Measurements from ENCODE around the gene CNTLN. TPM values are rescaled to one million over a fixed set of nuclear protein-coding genes. Genes with fewer than 3 reads are reported as not detected.

CNTLN gene
- total RNA-seq, 3 donors from 2014 or later (not counting 1 experiment from before 2014, with no cell fraction given), result 0.32 to 1.6 (median 0.63) TPM

- H3K4me3 ChIP-seq (ENCODE audit: low read length), result no peak overlapping the region
- intact Hi-C loops (cut with micrococcal nuclease), result no loop called here
- no peak for DNase-seq
- no peaks in the 10 kb centered on the region for H3K9me3 Mint-ChIP-seq
- no peak for TF ChIP-seq CTCF (IDR thresholded peaks at IDR 0.05)
- no peaks in the 10 kb centered on the region for H3K4me1 ChIP-seq (ENCODE audit: control insufficient read depth, insufficient read depth, low read length)
- H3K27ac Mint-ChIP-seq, result no peak overlapping the region
- H3K36me3 Mint-ChIP-seq, result no peaks in the 10 kb centered on the region
- H3K36me3 ChIP-seq (ENCODE audit: control insufficient read depth, insufficient read depth, low read length), result no peaks in the 10 kb centered on the region
- no peak overlapping the region for H3K4me3 Mint-ChIP-seq
- no peak for ATAC-seq
- no peaks in the 10 kb centered on the region for H3K27me3 ChIP-seq (ENCODE audit: control insufficient read depth, insufficient read depth, low read length)
- no peaks in the 10 kb centered on the region for H3K9me3 ChIP-seq (ENCODE audit: control insufficient read depth, insufficient read depth, low read length)
- WGBS (ENCODE audit: insufficient coverage), result 86% methylated on average over 2 of the region's 2 CpGs
- H3K4me1 Mint-ChIP-seq, result no peaks in the 10 kb centered on the region
- no peaks in the 10 kb centered on the region for H3K27me3 Mint-ChIP-seq (ENCODE audit: low read depth in 2 of 2)
- no peak overlapping the region for H3K27ac ChIP-seq (ENCODE audit: low read length)
Measured at GRCh38 chr9:17328331-17328730, 193.5 kb downstream of the CNTLN start.

DNA sequence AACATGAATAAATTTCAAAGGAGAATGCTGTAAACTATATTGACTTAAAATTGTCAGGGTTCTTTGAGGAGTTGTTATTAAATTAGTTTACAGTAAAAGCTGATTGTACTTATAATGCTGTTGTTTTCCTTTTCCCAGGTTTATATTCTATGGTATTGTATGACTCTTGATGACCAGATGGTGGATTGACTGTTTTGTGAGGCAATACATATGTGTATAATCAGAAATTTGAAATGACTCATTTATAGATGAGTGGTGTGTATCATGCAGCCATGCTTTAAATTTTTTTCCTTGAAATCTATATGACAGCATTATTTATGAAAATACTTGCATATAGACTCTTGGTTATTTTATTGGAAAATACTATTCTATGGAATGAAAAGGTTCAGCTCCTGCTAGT lies 195.3 kb downstream of the CNTLN start:
- no peaks in the 10 kb centered on the region for H3K36me3 Mint-ChIP-seq
- no peak for DNase-seq

GRCh38 chr9:17332115-17332514 lies 197.3 kb downstream of the CNTLN start:
- H3K4me3 Mint-ChIP-seq, result no peak overlapping the region

More for the DNA sequence above, 195.3 kb downstream of the CNTLN start:
- Histone ChIP-seq H3K4me1 (ENCODE audit: control insufficient read depth, insufficient read depth, low read length) (no peaks in the 10 kb centered on the region), H3K27ac (ENCODE audit: low read length) (no peak overlapping the region), H3K27me3 (ENCODE audit: control insufficient read depth, insufficient read depth, low read length) (no peaks in the 10 kb centered on the region), H3K9me3 (ENCODE audit: control insufficient read depth, insufficient read depth, low read length) (no peaks in the 10 kb centered on the region), H3K36me3 (ENCODE audit: control insufficient read depth, insufficient read depth, low read length) (no peaks in the 10 kb centered on the region), H3K4me3 (ENCODE audit: low read length) (no peak overlapping the region)
- Mint-ChIP-seq H3K4me1 (no peaks in the 10 kb centered on the region), H3K9me3 (no peaks in the 10 kb centered on the region), H3K4me3 (no peak overlapping the region), H3K27ac (no peak overlapping the region), H3K27me3 (ENCODE audit: low read depth in 2 of 2) (no peaks in the 10 kb centered on the region)
- ATAC-seq, result no peak
- intact Hi-C loops (cut with micrococcal nuclease), result no loop called here
- no peak for TF ChIP-seq CTCF (IDR thresholded peaks at IDR 0.05)

More at GRCh38 chr9:17332115-17332514, 197.3 kb downstream of the CNTLN start:
- intact Hi-C loops (cut with micrococcal nuclease), result no loop called here
- H3K9me3 ChIP-seq (ENCODE audit: control insufficient read depth, insufficient read depth, low read length), result no peaks in the 10 kb centered on the region
- no peaks in the 10 kb centered on the region for H3K4me1 ChIP-seq (ENCODE audit: control insufficient read depth, insufficient read depth, low read length)
- WGBS (ENCODE audit: insufficient coverage), result 100% methylated on average over 1 of the region's 3 CpGs
- H3K27me3 ChIP-seq (ENCODE audit: control insufficient read depth, insufficient read depth, low read length), result no peaks in the 10 kb centered on the region
- Mint-ChIP-seq H3K27me3 (ENCODE audit: low read depth in 2 of 2) (no peaks in the 10 kb centered on the region), H3K36me3 (no peaks in the 10 kb centered on the region), H3K27ac (no peak overlapping the region), H3K9me3 (no peaks in the 10 kb centered on the region), H3K4me1 (no peaks in the 10 kb centered on the region)
- no peaks in the 10 kb centered on the region for H3K36me3 ChIP-seq (ENCODE audit: control insufficient read depth, insufficient read depth, low read length)
- ATAC-seq, result no peak
- H3K27ac ChIP-seq (ENCODE audit: low read length), result no peak overlapping the region
- no peak overlapping the region for H3K4me3 ChIP-seq (ENCODE audit: low read length)
- DNase-seq, result no peak
- TF ChIP-seq CTCF (IDR thresholded peaks at IDR 0.05), result no peak
